ENCODE data around the gene SPRR4.

SPRR4 gene, protein sequence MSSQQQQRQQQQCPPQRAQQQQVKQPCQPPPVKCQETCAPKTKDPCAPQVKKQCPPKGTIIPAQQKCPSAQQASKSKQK

GRCh38 chr1:152970495-152970894, at the start of gene SPRR4:
Gene SPRR4, plus strand, starts transcription at chr1:152970648. Its CDS starts 1,243 bp downstream, at chr1:152971891.
- DNase-seq = no peak

DNA sequence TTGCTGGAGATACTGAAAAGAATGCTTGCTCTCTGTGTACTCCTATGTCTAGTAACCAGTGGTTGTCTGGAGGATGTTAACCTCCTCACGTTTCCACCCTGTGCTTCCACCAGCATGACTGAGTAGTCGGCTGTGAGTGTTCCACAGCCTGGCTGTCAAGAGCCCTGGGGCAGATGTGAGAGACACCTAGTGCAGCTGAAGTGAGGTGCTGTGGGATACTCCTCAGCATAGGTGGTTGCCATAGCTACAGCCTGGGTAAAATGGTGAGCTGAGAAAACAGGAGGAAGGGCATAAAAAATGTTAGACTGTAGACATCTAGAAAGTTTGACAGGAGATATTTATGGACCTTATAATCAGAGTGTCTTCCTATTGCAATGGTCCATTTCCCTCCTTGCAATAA, 46.3 kb upstream of the SPRR4 start:
- no peak for DNase-seq

DNA sequence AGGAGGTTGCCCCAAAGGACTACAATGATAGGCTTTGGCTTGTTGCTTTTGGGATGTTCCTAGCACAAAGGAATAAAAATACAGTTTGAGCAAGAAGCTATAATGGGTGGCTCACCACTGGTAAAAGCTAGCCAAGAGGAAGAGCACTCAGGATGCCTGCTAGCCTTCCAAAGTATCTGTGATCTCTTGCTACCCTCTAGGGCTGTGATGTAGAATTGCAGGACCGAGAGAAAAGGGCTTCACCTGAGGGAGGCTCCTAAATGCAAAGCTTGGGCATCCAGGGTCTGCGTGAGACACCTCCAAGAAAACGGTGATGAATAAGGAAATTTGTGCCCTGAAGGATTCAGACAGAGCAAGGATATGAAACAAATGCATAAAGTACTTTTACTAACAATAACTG, 44.4 kb upstream of the SPRR4 start:
- DNase-seq = no peak

DNA sequence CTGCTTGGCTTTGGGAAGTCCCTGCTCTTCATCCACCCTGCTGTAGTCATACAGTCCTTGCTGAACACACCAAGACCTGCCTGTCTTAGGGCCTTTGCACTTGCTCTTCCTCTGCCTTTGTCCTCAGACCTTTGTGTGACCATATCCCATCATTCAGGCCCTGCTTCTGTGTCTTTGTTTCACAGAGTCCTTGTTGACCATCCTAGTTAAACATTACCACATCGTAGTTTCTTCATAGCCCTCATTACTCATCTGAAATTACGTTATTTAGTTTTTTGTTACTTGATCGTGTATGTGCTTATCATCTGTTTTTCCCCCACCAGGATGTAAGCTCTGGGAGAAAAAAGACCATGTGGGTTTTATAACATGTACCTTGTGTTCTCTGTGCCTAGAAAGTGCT, 41.8 kb upstream of the SPRR4 start:
- DNase-seq = no peak

DNA sequence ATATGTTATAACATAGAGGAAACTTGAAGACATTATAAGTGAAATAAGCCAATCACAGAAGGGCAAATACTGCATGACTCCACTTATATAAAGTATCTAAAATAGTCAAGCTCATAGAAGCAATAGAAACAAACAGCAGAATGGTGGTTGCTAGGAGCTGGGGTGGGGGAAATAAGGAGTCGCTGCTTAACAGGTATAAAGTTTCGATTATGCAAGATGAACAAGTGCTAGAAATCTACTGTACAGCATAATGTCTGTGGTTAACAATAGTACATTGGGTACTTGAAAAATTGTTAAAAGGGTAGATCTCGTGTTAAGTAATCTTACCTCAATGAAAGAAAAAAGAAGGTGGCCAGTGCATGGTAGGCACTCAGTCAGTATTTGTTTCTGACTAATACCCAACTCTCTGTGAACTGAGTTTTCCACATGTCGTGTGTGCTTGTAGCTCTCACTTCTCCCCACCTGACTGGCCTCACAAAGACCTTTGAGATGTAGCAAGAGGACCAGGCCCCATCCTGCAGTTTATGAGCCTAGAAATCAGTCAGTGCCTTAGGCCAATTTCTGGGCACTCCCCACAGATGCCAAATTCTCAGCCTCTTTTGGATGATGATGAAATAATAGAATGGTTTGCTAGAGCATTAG, 38.2 kb upstream of the SPRR4 start:
- no peak for DNase-seq

DNA sequence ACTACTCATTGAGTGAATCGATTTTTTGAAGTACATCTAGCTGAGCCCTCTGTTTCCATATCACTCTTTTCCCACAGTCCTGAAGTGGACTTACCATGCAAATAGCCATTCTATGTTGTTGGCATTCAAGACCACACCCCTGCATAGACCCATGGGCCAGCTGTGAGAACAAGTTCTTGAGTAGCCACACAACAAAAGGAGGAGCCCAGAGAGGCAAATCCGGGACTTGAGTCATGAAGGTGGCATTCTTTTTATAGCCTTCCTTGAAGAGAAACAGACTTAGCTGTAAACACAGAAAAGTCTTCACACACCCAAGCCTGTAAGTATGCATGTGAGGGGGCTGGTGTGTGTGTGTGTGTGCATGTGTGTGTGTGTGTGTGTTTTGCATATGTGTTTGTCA, 37.3 kb upstream of the SPRR4 start:
- DNase-seq = no peak

GRCh38 chr1:152940614-152941013, 29.8 kb upstream of the SPRR4 start:
- no peak for DNase-seq

- no peak for DNase-seq
Observed at GRCh38 chr1:152941037-152941711, 29.3 kb upstream of the SPRR4 start.

GRCh38 chr1:152942161-152942560, 28.3 kb upstream of the SPRR4 start:
- DNase-seq = no peak

- DNase-seq = no peak
Observed at GRCh38 chr1:152946248-152946647, 24.2 kb upstream of the SPRR4 start.

DNA sequence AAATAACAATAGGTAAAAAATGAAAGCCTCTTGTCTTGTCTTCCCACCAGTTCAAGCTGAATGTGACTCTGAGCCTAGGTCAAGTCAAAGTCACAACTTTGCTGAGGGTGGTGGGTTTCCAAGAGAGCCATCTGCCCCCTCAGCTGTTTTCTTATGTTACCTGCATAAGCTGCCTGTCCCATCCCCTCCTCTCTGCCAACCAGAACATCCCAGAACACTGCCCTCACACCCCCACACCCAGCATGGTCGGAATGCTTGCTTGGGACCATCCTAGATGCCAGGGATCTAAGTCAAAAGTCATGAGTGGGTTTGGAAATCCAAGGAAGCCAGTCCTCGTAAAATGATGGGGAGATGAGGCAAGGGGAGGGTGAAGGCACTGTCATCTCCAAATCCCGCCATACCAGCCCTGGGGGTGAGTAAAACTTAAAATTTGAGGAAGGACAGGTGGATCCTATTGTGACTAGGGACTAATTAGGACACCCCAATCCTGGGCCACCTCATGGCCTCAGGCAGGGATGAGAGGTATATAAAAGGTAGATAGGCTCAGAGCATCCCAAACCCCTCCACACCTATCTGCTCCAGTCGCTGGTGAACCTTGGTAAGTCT, 23.7 kb upstream of the SPRR4 start, which contains the start of gene SPRR5:
Gene SPRR5 (plus strand): TSS at position 556 of the 606 bp plus-strand sequence. CDS start 1,349 bp downstream, outside the sequence.
- DNase-seq = no peak

GRCh38 chr1:152951711-152952110, 18.7 kb upstream of the SPRR4 start:
- no peak for DNase-seq

DNA sequence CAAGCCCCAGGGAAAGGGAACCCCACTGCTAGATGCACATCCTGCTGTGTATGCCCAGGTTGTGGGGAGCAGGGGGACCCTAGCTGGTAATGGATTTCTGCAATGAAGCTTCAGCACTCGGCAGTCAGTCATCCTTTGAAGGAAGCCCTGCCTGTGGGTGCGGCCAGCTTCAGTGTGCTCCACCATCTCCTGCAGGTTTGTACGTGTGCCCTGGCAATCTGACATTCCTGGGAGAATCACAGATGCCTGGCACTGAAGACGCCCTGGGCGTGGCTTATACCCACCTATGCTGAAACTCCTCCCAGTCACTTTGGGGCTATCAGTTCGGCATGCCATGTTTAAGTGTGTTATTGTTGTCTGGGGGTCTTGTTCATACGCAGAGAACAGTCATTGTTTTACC, 16.7 kb upstream of the SPRR4 start:
- DNase-seq = no peak

DNA sequence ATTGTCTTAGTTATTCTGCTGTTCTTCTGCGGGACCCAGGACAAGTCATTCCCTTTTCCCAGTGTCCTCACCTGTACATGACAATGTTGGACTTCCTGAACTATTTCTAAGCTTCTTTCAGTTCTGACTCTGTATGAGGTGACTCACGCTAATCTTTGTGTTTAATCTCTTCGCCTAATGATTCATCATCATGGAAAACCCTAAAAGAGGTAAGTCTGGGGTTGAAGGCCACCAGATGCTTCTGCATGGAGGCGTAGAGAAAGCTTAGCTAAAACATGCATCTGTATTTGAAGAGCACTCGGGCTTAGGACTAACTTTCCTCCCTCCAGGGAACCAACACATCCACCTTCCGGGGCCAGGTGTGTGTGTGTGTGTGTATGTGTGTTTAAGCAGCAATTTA, 16.0 kb upstream of the SPRR4 start:
- no peak for DNase-seq

GRCh38 chr1:152957561-152957960, 12.9 kb upstream of the SPRR4 start:
- no peak for DNase-seq

DNA sequence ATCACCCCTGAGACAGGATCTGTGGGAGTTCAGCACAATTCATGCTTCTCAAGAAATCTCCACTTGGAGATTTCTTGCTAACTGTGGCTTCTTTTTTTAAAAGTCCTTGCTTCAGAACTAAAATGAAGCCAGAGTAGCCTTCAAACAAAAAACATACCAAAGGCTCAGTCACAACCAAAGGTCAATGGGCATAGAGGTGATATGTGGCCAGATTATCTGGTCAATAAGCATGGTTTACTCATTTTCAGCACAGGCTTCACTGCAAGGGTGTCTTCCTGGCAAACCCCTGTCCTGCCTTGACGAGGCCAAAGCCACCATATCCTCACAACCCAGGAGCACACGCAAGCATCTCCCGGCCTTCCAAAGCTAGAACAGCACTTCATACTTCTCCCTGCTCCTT, 11.2 kb upstream of the SPRR4 start:
- DNase-seq = no peak

DNA sequence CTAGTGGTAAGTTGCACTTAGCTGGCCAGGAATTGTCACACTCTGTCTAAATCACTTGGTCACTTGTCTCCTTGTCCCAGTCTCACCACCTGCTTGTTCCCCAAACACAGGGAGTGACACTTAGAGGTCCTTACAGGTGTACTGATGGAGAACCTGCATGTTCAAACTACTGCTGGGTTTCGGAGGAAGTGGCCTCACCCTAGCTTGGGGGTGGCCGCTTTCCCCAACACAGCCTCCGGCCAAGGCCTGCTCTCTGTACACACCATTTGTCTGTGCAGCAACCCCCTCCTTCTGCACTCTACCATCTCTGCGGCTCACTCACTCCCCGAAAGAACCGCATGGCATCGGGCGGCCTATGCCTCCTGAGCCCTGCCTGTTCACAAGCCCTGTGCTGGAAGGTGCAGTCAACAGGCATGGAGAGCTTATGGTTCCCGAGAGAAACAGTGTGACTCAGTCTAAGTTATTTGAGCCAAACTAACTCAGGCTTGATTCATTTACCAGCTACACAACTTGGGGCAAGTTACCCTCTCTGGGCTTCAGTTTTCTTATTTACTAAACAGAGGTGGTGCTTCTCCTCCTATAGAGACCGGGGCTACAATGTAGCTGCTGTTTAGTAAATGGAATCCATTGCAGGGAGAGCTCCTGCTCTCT, 10.5 kb upstream of the SPRR4 start:
- DNase-seq = no peak

- no peak for DNase-seq
Observed at GRCh38 chr1:152960452-152961044, 9.9 kb upstream of the SPRR4 start.

GRCh38 chr1:152961226-152961891, 9.1 kb upstream of the SPRR4 start:
- DNase-seq = no peak

DNA sequence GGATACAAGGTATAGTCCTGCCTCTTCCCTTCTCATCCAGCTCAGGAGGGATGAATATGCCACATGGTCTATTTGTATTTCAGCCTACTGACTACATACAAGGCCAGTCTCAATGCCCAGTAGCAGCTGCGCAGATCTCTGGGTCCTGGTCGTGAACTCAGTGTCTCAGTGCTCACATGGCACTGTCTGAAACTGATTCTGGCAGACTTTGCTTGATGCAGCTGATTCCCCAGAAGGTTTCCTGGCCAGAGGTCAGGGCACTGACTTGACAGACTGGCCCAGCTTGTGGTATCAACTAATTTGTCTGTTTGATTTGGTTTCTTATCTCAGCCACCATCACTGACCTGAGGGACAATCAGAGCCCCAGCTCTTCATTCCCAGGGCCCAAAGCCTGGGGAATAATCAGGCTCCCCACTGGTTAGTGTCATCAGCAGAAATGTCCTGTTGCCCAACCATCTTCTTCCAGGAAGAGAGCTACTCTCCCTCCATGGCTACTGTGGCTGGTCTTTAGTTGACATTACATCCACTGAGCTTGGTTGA, 7.5 kb upstream of the SPRR4 start:
- DNase-seq = no peak

- DNase-seq = no peak
Observed at GRCh38 chr1:152964536-152964935, 5.9 kb upstream of the SPRR4 start.

GRCh38 chr1:152965853-152966252, 4.6 kb upstream of the SPRR4 start:
- DNase-seq = no peak

Data from NCI-H446 treated with DMSO at 0.1 percent for 48 hours (cell line).